ENCODE measurements around the gene PRPF38B. TPM values are rescaled to one million over a fixed set of nuclear protein-coding genes. Genes with fewer than 3 reads are reported as not detected.

PRPF38B gene
- total and polyA plus RNA-seq, 9 of the 15 experiments (the other 6 are each of a cell fraction or from before 2014, with no cell fraction given): 25.3 to 85.5 (median 66.4) TPM

GRCh38 chr1:108691942-108692723, at the start of gene PRPF38B (continued):
- TF ChIP-seq NFRKB (IDR thresholded peaks at IDR 0.05; ENCODE audit: low read depth): peak; percentile 98
- peak; percentile 84 for TF ChIP-seq MYC (IDR thresholded peaks at IDR 0.05; ENCODE audit: low read depth, low read length)
- peak; percentile 47 for TF ChIP-seq MYC (CRISPR knock-in tag; IDR thresholded peaks at IDR 0.05; ENCODE audit: borderline replicate concordance, low read depth)
- peak; percentile 86 for TF ChIP-seq TGIF2 (CRISPR knock-in tag; IDR thresholded peaks at IDR 0.05)
- TF ChIP-seq FIP1L1 (IDR thresholded peaks at IDR 0.05; ENCODE audit: low read depth, low read length, poor library complexity, severe bottlenecking): peak; percentile 69
- TF ChIP-seq NR1H2 (CRISPR knock-in tag; IDR thresholded peaks at IDR 0.05): peak; percentile 57; the same call in 1 of the 2 replicates
- peak; percentile 70 for TF ChIP-seq CHD1 (IDR thresholded peaks at IDR 0.05; ENCODE audit: low read length)
- peak in 2 of 3 experiments; percentile 47 to 91; a peak in 3 of 6 replicates for TF ChIP-seq ZBTB11 (CRISPR knock-in tag; IDR thresholded peaks at IDR 0.05)
- TF ChIP-seq MNT (conservative IDR thresholded peaks at IDR 0.05): peak; percentile 64 to 88
- TF ChIP-seq ATF3 (IDR thresholded peaks at IDR 0.05): peak; percentile 69
- TF ChIP-seq ATF3 (CRISPR knock-in tag; conservative IDR thresholded peaks at IDR 0.05): no peak
- peak; percentile 85; the same call in 1 of the 2 replicates for TF ChIP-seq CHCHD3 (CRISPR knock-in tag; IDR thresholded peaks at IDR 0.05)
- peak; percentile 94 for TF ChIP-seq TBP (optimal IDR thresholded peaks at IDR 0.05; ENCODE audit: low read depth, low read length)
- TF ChIP-seq KLF13 (tag; IDR thresholded peaks at IDR 0.05; ENCODE audit: borderline replicate concordance, low read depth): no peak

Measured in K562 (cell line).